ENCODE results near the gene KAZALD1.
A peak's percentile ranks its signal among the peaks of the same experiment; 100 is the strongest.
"Not testable (repeated sequence)": the region's sequence is repeated elsewhere in the genome, so short reads cannot be mapped to it uniquely, and the experiment has no call there.

KAZALD1 gene

GRCh38 chr10:101030496-101031127 lies 31.2 kb upstream of the KAZALD1 start:
- DNase-seq: no peak

DNA sequence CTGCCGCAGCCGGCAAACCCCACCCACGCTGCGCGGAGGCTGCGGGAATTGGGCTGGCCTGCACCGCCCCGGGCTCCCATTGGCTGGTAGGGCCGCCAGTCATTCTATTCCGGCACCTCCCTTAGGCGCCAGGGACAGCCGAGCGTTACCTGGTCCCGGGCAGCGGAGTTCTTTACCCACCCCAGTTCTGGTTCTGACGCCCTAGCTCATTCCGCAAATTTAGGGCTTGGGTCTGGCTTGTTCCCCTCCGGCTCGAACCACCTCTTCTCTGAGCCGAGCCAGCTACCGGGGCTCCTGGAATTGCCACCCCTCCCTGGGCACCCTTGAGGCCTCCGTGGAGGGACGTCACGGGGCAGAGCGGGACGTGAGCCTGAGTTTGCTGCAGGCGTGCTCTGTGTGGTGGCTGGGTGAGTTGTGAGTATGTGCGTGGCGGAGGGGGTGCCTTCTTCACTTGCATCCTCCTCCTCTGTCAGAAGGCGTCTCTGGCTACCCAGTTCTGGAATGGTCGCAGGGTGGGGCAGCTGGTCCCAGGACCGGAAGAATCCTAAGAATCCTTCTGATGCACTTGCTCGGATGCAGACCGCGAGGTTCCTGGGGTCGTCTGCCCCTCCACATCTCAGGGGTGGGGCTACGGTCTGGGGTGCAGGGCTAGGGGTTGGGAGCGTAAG lies 30.5 kb upstream of the KAZALD1 start, which contains the start of the genes PDZD7 and SFXN3:
TSS of gene PDZD7 (minus strand) at position 2 of the 668 bp plus-strand sequence. CDS start 910 bp downstream, outside the sequence.
TSS of gene SFXN3 (plus strand) at position 107 of the 668 bp plus-strand sequence. CDS start 3,461 bp downstream, outside the sequence.
- DNase-seq: peak; percentile 97

DNA sequence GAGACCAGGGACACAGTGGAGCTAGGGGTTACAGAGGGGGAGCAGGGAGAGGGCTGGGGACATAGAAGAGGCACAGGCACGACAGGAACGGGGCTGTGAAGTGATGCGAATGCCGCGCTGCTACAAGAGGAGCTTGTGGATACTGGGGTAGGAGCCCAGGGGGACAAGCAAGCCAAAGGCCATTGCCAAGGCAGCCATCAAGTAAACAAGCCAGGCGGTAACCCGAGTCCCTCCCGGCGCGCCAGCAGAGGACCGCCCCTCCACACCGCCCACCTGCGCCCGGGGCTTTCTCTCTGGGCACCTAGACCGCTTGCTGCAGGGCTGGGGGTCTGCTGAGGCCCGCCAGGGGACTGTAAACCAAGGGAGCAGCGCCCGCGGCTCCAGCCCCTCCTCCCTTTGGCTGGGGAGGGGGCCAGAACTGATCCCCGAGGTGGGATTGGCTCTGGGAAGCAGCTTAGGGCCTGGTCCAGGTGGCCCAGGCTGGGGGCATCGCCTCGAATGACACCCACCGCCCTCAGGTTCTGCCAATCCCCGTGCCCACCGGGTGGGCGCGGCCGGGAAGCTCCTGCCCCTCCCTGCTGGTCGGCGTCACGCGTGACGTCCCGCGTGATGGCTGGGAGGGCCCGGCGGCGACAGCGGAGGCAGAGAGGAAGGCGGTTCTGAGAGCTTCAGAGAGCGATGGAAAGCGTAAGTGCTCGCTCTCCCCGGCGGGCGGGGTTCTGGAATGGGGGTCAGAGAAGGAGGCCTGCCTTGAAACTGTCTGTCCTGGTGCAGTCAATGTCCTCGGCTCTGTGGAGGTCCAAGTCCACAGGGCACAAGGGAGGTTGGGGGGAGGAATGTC lies 29.8 kb upstream of the KAZALD1 start:
- peak; percentile 84 for DNase-seq

- DNase-seq: peak; percentile 71
These were observed 29.1 kb upstream of the KAZALD1 start for GRCh38 chr10:101032637-101033224.

- no peak for DNase-seq
These were observed 28.5 kb upstream of the KAZALD1 start for GRCh38 chr10:101033276-101033675.

- not testable (repeated sequence) for DNase-seq
These were observed 27.4 kb upstream of the KAZALD1 start for GRCh38 chr10:101034404-101034803.

GRCh38 chr10:101035314-101035713 lies 26.5 kb upstream of the KAZALD1 start:
- no peak for DNase-seq

- DNase-seq: no peak
These were observed 25.7 kb upstream of the KAZALD1 start for GRCh38 chr10:101035916-101036702.

GRCh38 chr10:101036726-101037125 lies 25.1 kb upstream of the KAZALD1 start:
- no peak for DNase-seq

GRCh38 chr10:101038484-101038883 lies 23.3 kb upstream of the KAZALD1 start:
- DNase-seq: no peak

- DNase-seq: no peak
These were observed 21.7 kb upstream of the KAZALD1 start for GRCh38 chr10:101040061-101040460.

DNA sequence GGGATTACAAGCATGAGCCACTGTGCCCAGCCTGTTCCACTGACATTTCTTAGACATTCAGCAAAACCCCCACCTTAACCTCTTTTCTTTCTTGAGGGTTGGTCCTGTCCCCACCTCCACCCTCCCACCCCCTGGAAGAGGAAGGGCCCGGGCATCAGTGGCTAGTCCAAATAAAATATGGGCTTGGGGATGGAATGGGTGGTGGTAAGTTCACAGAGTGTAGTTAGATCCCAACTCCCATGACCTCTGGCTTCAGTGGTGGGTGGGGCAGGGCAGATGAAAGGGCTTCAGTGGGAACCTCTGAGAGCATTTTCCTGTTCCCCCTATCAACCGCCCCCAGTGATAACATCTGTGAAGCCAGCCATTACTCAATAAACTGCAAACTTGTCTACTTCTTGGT lies 20.9 kb upstream of the KAZALD1 start:
- no peak for DNase-seq

- DNase-seq: peak; percentile 80
These were observed 20.5 kb upstream of the KAZALD1 start for GRCh38 chr10:101041252-101041761.

DNA sequence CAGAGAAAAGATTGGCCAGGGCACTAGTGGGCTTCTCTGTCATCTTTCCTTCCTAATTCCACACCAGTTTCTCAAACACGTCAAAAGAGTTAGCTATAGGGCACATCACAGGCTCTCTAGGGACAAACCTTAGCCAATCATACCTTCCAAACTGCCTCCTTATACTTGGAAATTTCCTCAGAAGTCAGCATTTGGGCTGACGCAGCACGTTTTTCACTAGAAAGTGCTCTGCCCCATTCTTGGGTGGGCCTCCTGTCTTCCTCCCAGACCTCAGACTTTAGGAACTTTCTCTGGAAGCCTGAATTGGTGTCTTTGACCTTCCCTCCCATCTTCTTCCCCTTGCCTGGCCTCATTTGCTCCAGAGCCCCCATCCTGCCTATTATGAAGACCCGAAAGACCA lies 19.7 kb upstream of the KAZALD1 start:
- no peak for DNase-seq

- peak; percentile 93 for DNase-seq
These were observed 19.0 kb upstream of the KAZALD1 start for GRCh38 chr10:101042667-101043362.

DNA sequence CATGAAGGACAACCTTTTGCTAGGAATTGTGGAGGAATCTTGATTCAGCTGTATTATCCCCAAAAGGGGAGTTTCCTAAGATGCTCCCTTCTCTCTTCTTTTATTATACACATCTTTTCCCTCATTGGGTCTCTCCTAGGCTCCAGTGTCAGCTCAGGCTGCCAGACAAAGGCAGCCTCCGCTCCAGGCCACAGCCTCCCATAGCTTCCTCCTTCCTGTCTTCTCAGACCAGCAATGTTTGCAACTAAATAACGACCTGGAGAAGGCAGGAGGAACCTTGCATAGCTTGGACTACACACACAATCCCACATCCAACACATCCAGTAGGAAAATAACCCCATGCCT lies 18.5 kb upstream of the KAZALD1 start:
- DNase-seq: no peak

DNA sequence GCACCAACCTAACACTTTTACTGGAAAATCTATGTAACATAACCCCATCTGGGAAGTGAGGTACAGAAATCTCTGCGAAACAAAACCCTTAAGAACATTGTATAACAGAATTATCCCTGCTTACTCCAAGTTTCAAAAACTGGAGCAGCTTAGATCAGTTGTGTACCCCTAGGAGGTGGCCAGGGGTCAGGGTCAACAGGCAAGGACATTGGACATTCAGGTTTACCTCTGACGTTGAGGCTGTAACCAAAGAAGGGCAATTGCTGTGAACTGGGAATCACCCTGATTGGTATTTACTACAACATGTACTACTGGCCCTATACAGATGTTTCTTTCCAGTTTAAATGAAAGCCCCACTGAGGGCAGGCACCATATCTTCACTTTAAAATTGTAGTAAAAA lies 17.7 kb upstream of the KAZALD1 start:
- no peak for DNase-seq

DNA sequence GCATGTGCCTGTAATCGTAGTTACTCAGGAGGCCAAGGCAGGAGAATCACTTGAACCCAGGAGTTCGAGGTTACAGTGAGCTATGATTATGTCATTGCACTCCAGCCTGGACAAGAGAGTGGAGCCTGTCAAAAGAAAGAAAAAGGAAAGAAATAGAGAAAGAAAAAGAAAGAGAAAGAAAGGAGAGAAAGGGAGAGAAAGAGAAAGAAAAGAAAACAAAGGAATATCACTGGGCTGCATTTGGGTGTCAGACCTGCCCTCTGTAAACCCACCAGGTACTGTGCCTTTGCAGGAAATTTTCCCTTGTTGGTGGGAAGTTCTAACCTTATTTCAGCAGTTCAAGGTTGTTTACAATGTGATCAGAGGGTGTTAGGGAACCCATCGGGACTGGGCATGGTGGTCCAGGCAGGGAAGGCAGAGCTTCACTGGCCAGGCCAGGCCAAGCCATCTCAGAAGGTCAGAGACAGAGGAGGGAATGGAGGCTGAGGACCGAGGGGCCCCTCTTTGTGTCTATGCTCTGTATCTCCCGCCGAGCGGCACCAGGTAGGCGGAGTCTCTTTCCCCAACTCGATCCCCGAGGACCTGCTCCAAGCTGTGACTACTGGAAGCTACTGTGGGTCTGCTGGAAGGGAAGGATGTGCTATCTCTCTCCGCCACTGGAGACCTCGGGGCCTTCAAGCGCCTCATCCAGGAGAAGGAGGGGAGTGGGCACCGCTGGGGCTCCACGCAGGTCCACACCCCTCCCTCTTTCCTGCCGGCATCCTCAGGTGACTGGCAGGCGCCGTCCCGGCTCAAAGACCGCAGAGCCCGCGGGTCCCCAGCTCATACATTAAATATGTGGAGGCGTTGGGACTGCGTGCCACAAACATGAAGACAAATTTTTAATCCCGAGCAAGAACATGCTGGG lies 15.2 kb upstream of the KAZALD1 start:
- DNase-seq: no peak

DNA sequence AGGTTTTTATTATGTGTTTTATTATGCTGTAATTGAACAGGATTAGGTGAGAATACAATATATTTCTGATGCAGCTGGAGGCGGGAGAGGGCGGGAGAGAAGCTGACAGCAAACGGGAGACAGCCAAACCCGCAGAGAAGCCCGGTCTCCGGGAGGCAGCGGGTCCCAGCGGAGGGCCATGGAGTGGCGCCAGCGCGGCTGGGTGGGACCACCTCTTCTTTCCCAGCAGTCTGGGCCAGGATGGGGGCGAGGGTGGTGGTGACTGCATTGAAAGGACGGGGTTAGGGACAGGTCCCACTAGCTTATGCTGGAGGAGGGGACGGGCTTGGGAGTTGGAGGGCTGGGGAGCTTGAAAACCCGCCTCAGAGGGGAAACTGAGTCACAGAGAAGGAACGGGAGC lies 14.5 kb upstream of the KAZALD1 start:
- DNase-seq: no peak
